Measurements from ENCODE around the gene KCNAB1.
A peak's percentile ranks its signal among the peaks of the same experiment; 100 is the strongest.

KCNAB1 gene

GRCh38 chr3:156140001-156140595 lies 19.7 kb downstream of the KCNAB1 start:
- no peak for DNase-seq

- DNase-seq, result no peak
Measured at GRCh38 chr3:156142702-156143101, 22.3 kb downstream of the KCNAB1 start.

GRCh38 chr3:156143136-156143535 lies 22.8 kb downstream of the KCNAB1 start:
- DNase-seq, result no peak

- DNase-seq, result no peak
Measured at GRCh38 chr3:156144060-156144459, 23.7 kb downstream of the KCNAB1 start.

GRCh38 chr3:156145866-156146265 lies 25.5 kb downstream of the KCNAB1 start:
- no peak for DNase-seq

- no peak for DNase-seq
Measured at GRCh38 chr3:156148345-156148945, 28.1 kb downstream of the KCNAB1 start.

GRCh38 chr3:156148946-156149381 lies 28.6 kb downstream of the KCNAB1 start:
- no peak for DNase-seq

- DNase-seq, result no peak
Measured at GRCh38 chr3:156149876-156150275, 29.5 kb downstream of the KCNAB1 start.

- DNase-seq, result peak; percentile 79
Measured at GRCh38 chr3:156150434-156151066, 30.2 kb downstream of the KCNAB1 start.

- peak; percentile 79 for DNase-seq
Measured at GRCh38 chr3:156151824-156152428, 31.5 kb downstream of the KCNAB1 start.

- peak; percentile 64 for DNase-seq
Measured at GRCh38 chr3:156158656-156159295, 38.4 kb downstream of the KCNAB1 start.

- DNase-seq, result peak; percentile 56
Measured at GRCh38 chr3:156160647-156161046, 40.3 kb downstream of the KCNAB1 start.

- peak; percentile 56 for DNase-seq
Measured at GRCh38 chr3:156161172-156161571, 40.8 kb downstream of the KCNAB1 start.

- no peak for DNase-seq
Measured at GRCh38 chr3:156163848-156164247, 43.5 kb downstream of the KCNAB1 start.

- no peak for DNase-seq
Measured at GRCh38 chr3:156166808-156167207, 46.4 kb downstream of the KCNAB1 start.

GRCh38 chr3:156170571-156170970 lies 50.2 kb downstream of the KCNAB1 start:
- no peak for DNase-seq

- DNase-seq, result no peak
Measured at GRCh38 chr3:156171281-156172267, 51.2 kb downstream of the KCNAB1 start.

GRCh38 chr3:156172536-156172935 lies 52.2 kb downstream of the KCNAB1 start:
- DNase-seq, result no peak

GRCh38 chr3:156174229-156174847 lies 54.0 kb downstream of the KCNAB1 start:
- DNase-seq, result peak; percentile 59

GRCh38 chr3:156175570-156175969 lies 55.2 kb downstream of the KCNAB1 start:
- no peak for DNase-seq

GRCh38 chr3:156176048-156176447 lies 55.7 kb downstream of the KCNAB1 start:
- no peak for DNase-seq
